ENCODE data around the gene CROCC.
A peak's percentile ranks its signal among the peaks of the same experiment; 100 is the strongest.
"Not testable (repeated sequence)": the region's sequence is repeated elsewhere in the genome, so short reads cannot be mapped to it uniquely, and the experiment has no call there.

The CROCC gene

GRCh38 chr1:16898298-16898697, 23.4 kb upstream of the CROCC start:
- not testable (repeated sequence) for DNase-seq

- not testable (repeated sequence) for DNase-seq
Measured at GRCh38 chr1:16899020-16899419, 22.7 kb upstream of the CROCC start.

- no peak for DNase-seq
Measured at GRCh38 chr1:16900751-16901150, 21.0 kb upstream of the CROCC start.

- DNase-seq = not testable (repeated sequence)
Measured at GRCh38 chr1:16901371-16901770, 20.4 kb upstream of the CROCC start.

GRCh38 chr1:16903054-16903453, 18.7 kb upstream of the CROCC start:
- no peak for DNase-seq

- no peak for DNase-seq
Measured at GRCh38 chr1:16903458-16903796, 18.3 kb upstream of the CROCC start.

GRCh38 chr1:16904560-16905109, 17.1 kb upstream of the CROCC start:
- DNase-seq = peak; percentile 100

- DNase-seq = peak; percentile 57
Measured at GRCh38 chr1:16905110-16905867, 16.4 kb upstream of the CROCC start.

- peak; percentile 39 for DNase-seq
Measured at GRCh38 chr1:16905868-16906702, 15.6 kb upstream of the CROCC start.

GRCh38 chr1:16906873-16907272, 14.9 kb upstream of the CROCC start:
- no peak for DNase-seq

- DNase-seq = no peak
Measured at GRCh38 chr1:16907870-16908758, 13.6 kb upstream of the CROCC start.

GRCh38 chr1:16911851-16912721, 9.6 kb upstream of the CROCC start:
- DNase-seq = not testable (repeated sequence)

- not testable (repeated sequence) for DNase-seq
Measured at GRCh38 chr1:16912742-16913141, 9.0 kb upstream of the CROCC start.

GRCh38 chr1:16913181-16913832, 8.4 kb upstream of the CROCC start:
- DNase-seq = no peak

GRCh38 chr1:16913833-16914662, 7.7 kb upstream of the CROCC start:
- DNase-seq = peak; percentile 96

- DNase-seq = not testable (repeated sequence)
Measured at GRCh38 chr1:16914928-16915626, 6.7 kb upstream of the CROCC start.

GRCh38 chr1:16915627-16915973, 6.1 kb upstream of the CROCC start:
- DNase-seq = no peak

- not testable (repeated sequence) for DNase-seq
Measured at GRCh38 chr1:16916036-16916880, 5.5 kb upstream of the CROCC start.

GRCh38 chr1:16918371-16918770, 3.4 kb upstream of the CROCC start:
- no peak for DNase-seq
